ENCODE measurements around the gene TMC1. TPM values are rescaled to one million over a fixed set of nuclear protein-coding genes. Genes with fewer than 3 reads are reported as not detected.
A peak's percentile ranks its signal among the peaks of the same experiment; 100 is the strongest.
"Not testable (repeated sequence)": the region's sequence is repeated elsewhere in the genome, so short reads cannot be mapped to it uniquely, and the experiment has no call there.

TMC1 gene
- total RNA-seq, 1 donor = 1.3 TPM

DNA sequence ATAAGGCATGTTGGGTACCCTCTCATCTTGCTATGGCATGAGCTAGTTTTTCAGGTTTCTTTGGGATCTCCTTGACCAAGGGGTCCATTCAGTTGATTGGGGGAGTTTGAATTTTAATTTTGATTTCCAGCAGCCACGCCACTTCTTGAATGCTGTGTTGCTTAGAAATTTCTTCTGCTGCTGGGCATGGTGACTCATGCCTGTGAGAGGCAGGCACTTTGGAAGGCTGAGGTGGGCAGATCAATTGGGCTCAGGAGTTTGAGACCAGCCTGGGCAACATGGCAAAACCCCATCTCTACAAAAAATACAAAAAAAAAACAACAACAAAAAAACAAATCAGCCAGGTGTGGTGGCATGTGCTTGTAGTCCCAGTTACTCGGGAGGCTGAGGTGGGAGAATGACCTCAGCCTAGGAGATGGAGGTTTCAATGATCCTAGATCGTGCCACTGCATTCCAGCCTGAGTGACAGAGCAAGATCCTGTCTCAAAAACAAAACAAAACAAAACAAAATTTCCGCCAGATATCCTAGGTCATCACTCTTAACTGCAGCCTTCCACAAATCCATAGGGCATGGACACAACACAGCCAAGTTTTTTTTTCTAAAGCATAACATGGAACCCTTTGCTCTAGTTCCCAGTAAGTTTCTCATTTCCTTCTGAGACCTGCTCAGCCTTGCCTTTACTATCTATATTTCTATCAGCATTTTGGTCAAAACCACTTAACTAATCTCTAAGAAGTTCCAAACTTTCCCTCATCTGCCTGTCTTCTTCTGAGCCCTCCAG lies 17.7 kb downstream of the TMC1 start:
- no peak overlapping the region for H3K4me3 ChIP-seq (ENCODE audit: low read depth, low read length)
- TF ChIP-seq, protein P1, sequence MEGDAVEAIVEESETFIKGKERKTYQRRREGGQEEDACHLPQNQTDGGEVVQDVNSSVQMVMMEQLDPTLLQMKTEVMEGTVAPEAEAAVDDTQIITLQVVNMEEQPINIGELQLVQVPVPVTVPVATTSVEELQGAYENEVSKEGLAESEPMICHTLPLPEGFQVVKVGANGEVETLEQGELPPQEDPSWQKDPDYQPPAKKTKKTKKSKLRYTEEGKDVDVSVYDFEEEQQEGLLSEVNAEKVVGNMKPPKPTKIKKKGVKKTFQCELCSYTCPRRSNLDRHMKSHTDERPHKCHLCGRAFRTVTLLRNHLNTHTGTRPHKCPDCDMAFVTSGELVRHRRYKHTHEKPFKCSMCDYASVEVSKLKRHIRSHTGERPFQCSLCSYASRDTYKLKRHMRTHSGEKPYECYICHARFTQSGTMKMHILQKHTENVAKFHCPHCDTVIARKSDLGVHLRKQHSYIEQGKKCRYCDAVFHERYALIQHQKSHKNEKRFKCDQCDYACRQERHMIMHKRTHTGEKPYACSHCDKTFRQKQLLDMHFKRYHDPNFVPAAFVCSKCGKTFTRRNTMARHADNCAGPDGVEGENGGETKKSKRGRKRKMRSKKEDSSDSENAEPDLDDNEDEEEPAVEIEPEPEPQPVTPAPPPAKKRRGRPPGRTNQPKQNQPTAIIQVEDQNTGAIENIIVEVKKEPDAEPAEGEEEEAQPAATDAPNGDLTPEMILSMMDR (IDR thresholded peaks at IDR 0.05; ENCODE audit: insufficient read depth, low read depth, low read length) = no peak
- DNase-seq (ENCODE audit: low read depth) = no peak

DNA sequence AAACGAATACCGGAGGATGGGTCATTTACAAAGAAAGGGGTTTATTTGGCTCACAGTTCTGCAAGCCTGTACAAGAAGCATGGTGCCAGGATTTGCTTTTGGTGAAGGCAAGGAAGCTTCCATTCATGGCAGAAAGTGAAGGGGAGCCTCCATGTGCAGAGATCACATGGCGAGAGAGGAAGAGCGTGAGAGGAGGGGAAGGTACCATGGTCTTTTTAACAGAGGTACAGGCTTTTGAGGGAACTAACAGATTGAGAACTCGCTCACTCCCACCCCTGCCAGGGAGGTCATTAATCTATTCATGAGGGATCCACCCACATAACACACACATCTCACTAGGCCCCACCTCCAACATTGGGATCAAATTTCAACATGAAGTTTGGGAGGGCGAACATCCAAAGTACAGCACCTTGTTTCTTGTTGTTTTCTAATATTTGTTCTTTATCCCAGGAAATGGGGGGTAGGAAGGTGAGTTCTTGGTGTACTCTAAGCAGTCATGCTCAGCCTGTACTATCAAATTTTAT lies 18.5 kb downstream of the TMC1 start:
- no peak overlapping the region for H3K4me3 ChIP-seq (ENCODE audit: low read depth, low read length)
- DNase-seq (ENCODE audit: low read depth) = no peak
- TF ChIP-seq, protein P1 (IDR thresholded peaks at IDR 0.05; ENCODE audit: insufficient read depth, low read depth, low read length) = no peak

DNA sequence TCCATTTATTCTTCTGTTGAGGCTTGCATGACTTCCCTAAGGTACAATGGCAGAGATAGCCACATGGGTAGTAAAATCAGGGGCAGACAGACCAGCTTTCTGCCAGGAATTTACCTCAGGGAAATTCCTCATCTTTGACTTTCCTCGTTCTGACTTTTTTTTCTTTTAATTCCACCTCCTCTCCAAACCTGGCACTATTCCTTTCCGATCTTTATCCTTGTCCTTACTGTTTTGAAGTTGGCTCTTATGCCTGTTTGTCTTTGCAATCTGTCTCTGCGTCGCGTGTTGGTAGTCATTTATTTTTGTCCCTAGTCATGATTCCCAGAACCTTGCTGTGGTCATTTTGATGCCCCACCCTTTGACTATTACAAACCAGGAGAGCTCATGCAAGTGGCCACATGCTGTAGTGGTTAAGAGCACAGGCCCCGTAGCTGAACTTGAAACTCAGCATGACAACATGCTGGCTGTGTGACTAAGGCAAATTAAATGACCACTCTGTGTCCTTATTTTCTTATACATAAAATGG lies 19.0 kb downstream of the TMC1 start:
- peak; percentile 24 for DNase-seq (ENCODE audit: low read depth)
- H3K4me3 ChIP-seq (ENCODE audit: low read depth, low read length) = no peak overlapping the region
- TF ChIP-seq, protein P1 (IDR thresholded peaks at IDR 0.05; ENCODE audit: insufficient read depth, low read depth, low read length) = no peak

DNA sequence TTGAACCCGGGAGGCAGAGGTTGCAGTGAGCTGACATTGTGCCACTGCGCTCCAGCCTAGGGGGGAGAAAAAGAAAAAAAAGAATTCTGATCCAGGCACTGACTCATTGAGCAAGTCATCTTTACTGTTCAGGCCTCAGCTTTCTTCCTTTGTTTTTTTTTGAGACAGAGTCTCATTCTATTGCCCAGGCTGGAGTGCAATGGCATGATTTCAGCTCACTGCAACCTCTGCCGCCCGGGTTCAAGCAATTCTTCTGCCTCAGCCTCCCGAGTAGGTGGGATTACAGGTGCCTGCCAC lies 21.1 kb downstream of the TMC1 start:
- not testable (repeated sequence) for H3K4me3 ChIP-seq (ENCODE audit: low read depth, low read length)
- peak; percentile 34 for DNase-seq (ENCODE audit: low read depth)

DNA sequence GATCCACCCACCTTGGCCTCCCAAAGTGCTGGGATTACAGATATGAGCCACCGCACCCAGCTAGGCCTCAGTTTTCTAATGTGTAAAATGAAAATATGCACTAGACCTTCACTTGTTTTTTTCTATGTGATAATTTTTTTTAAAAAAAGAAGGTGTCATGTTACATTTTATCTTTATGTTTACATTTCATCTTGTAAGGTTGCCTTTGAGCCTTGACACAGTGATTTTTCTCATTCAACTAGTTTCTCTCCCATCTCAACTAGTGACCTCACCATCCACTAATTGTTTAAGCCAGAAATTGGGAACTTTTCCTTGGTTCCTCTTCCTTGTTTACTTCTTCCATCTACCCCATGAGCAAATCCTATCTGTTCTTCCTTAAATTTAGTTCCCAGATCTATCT lies 21.5 kb downstream of the TMC1 start:
- DNase-seq (ENCODE audit: low read depth) = peak; percentile 46
- TF ChIP-seq, protein P1 (IDR thresholded peaks at IDR 0.05; ENCODE audit: insufficient read depth, low read depth, low read length) = no peak
- no peak overlapping the region for H3K4me3 ChIP-seq (ENCODE audit: low read depth, low read length)

DNA sequence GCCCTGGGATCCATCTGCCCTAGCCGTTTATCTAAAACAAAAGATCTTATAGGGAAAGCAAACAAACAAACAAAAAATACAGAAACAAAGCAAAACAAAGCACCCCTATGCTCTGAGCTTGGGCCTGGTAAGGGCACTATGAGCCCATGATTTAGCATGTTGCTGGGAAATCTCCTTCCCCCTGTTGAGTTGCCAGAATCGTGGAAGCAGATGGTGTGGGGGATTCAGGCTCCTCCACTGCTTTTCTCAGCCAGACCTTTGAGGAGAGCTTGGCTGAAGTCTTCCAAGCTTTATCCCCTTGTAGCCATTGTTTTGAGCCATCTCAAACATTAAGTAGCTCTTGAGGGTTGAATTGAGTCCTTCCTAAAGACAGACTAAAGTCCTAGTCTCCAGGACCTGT lies 29.9 kb downstream of the TMC1 start:
- TF ChIP-seq, protein P1 (IDR thresholded peaks at IDR 0.05; ENCODE audit: insufficient read depth, low read depth, low read length) = no peak
- H3K4me3 ChIP-seq (ENCODE audit: low read depth, low read length) = no peak overlapping the region
- no peak for DNase-seq (ENCODE audit: low read depth)

DNA sequence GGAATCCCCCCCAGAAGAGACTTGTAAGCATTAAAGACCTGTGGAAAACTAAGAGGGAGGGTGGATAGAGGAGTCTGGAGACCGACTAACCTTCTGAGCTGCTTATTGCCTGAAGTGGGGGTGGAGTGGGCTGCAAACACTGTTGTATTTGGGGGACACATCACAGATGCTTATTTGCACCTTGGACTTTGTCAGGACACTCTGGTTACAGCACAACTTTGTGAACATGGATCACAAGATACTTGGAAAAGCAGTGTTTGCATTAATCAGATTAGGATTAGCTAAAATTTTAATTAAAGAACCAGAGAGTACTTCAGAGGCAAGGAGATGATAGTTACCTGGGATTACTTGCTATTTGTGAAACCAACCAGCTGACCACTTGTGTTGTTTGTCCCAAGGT lies 30.9 kb downstream of the TMC1 start:
- TF ChIP-seq, protein P1 (IDR thresholded peaks at IDR 0.05; ENCODE audit: insufficient read depth, low read depth, low read length) = no peak
- no peak overlapping the region for H3K4me3 ChIP-seq (ENCODE audit: low read depth, low read length)
- no peak for DNase-seq (ENCODE audit: low read depth)

Measured in fibroblast of villous mesenchyme (primary cell).